ENCODE measurements around the gene GNGT2. TPM values are rescaled to one million over a fixed set of nuclear protein-coding genes. Genes with fewer than 3 reads are reported as not detected.

The GNGT2 gene
- total RNA-seq: 1.4 and 1.8 TPM in 2 replicates

DNA sequence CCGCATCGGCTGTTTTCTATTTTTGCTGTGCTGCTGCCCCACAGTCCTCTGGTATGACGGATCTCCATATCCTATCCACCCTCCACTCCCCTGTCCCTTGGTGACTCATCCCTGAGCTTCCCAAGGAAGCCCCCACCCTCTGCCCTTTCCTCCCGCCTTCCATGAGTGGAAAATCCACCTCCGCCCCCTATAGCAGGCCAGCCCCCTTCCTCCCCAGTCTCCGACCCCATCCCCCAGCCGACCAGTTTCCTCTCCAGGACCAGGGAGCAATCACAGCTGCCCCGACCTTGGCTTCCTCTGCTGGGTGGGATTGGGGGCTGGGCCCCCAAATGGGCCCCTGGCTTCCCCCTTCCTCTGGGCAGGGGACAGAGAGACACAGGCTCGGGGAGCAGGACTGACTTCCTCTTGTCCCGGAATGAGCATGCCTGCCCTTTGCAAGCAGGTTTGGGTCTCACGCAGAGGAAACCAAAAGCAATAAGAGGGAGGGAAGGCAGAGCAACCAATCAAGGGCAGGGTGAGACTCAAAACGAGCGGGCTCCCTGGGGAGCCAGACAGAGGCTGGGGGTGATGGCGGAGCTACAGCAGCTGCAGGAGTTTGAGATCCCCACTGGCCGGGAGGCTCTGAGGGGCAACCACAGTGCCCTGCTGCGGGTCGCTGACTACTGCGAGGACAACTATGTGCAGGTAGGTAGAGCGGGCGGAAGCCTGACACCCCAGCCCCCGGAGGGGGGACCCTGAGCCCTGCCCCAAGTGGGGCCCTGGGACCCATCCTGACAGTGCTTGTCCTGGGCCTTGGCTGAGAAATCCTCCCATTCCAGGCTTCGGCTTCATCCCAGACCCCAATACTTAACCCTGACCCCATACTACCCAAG lies at the start of gene GNGT2, which contains the start of gene ABI3:
Gene GNGT2 (minus strand): TSS at position 417 of the 872 bp plus-strand sequence. CDS start 3,152 bp downstream, outside the sequence.
Gene ABI3 (plus strand): TSS at position 550 of the 872 bp plus-strand sequence. CDS start 18 bp downstream, at position 568.
- H3K4me3 ChIP-seq (ENCODE audit: low read depth, low read length): no peak within 1 kb of the TSS
- TF ChIP-seq CTCF (conservative IDR thresholded peaks at IDR 0.05; ENCODE audit: low read depth, low read length): no peak
- no peak for DNase-seq (ENCODE audit: low read depth)

GRCh38 chr17:49259663-49260010 lies 49.3 kb upstream of the GNGT2 start:
- TF ChIP-seq CTCF (conservative IDR thresholded peaks at IDR 0.05; ENCODE audit: low read depth, low read length): no peak
- DNase-seq (ENCODE audit: low read depth): no peak
- peak overlapping the region; percentile 62 for H3K4me3 ChIP-seq (ENCODE audit: low read depth, low read length)

DNA sequence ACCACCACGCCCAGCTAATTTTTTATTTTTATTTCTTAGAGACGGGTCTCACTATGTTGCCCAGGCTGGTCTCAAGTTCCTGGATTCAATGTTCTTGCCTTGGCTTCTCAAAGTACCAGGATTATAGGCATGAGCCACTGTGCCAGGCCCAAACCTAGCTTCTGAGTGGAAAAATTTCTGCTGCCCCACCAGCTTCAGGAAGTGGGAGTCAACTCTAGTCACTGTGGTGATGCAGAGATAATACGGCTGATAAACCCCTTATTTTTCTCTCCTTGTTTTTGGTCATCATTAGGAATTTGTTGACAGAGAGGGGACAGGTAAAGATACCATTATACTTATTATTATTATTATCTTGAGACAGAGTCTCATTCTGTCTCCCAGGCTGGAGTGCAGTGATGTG lies 48.0 kb upstream of the GNGT2 start:
- H3K4me3 ChIP-seq (ENCODE audit: low read depth, low read length): no peak overlapping the region
- no peak for DNase-seq (ENCODE audit: low read depth)
- no peak for TF ChIP-seq CTCF (conservative IDR thresholded peaks at IDR 0.05; ENCODE audit: low read depth, low read length)

- no peak for TF ChIP-seq CTCF (conservative IDR thresholded peaks at IDR 0.05; ENCODE audit: low read depth, low read length)
- no peak overlapping the region for H3K4me3 ChIP-seq (ENCODE audit: low read depth, low read length)
These were observed 44.8 kb upstream of the GNGT2 start for GRCh38 chr17:49255125-49255524.

GRCh38 chr17:49254066-49254465 lies 43.7 kb upstream of the GNGT2 start:
- no peak overlapping the region for H3K4me3 ChIP-seq (ENCODE audit: low read depth, low read length)
- no peak for DNase-seq (ENCODE audit: low read depth)
- no peak for TF ChIP-seq CTCF (conservative IDR thresholded peaks at IDR 0.05; ENCODE audit: low read depth, low read length)

More at GRCh38 chr17:49255125-49255524, 44.8 kb upstream of the GNGT2 start:
- no peak for DNase-seq (ENCODE audit: low read depth)

- no peak for TF ChIP-seq CTCF (conservative IDR thresholded peaks at IDR 0.05; ENCODE audit: low read depth, low read length)
- DNase-seq (ENCODE audit: low read depth): no peak
- no peak overlapping the region for H3K4me3 ChIP-seq (ENCODE audit: low read depth, low read length)
These were observed 41.8 kb upstream of the GNGT2 start for GRCh38 chr17:49252148-49252695.

Measured in epithelial cell of proximal tubule (primary cell).